H9 (cell line): ENCODE results near the gene PDZD7. TPM values are rescaled to one million over a fixed set of nuclear protein-coding genes. Genes with fewer than 3 reads are reported as not detected.

Experiments
- DNase-seq: peaks from one replicate; pipeline ENCODE4 v3.0.0-alpha.2; 2017
- H2AFZ ChIP-seq: one replicate; pipeline ENCODE4 v1.6.1; 2013; ENCODE audit warnings: mild to moderate bottlenecking, low read length, control low read depth, moderate library complexity
- H2AK5ac ChIP-seq: 2 replicates; pipeline ENCODE4 v1.6.1; 2013; ENCODE audit warnings: low read length, control low read depth, mixed read lengths; ENCODE audit not compliant: insufficient read length
- H2BK120ac ChIP-seq: one replicate; pipeline ENCODE4 v1.6.1; 2013; ENCODE audit warnings: low read depth, mild to moderate bottlenecking, low read length, control low read depth, inconsistent platforms; ENCODE audit not compliant: poor library complexity, severe bottlenecking
- H2BK12ac ChIP-seq: 2 replicates; pipeline ENCODE4 v1.6.1; 2013; ENCODE audit warnings: low read length, control low read depth, mixed read lengths, low read depth; ENCODE audit not compliant: insufficient read length
- H2BK15ac ChIP-seq: 2 replicates; pipeline ENCODE4 v1.6.1; 2013; ENCODE audit warnings: low read depth, low read length, control low read depth
- H2BK20ac ChIP-seq: one replicate; pipeline ENCODE4 v1.6.1; 2013; ENCODE audit warnings: low read depth, mild to moderate bottlenecking, low read length, control low read depth, inconsistent platforms; ENCODE audit not compliant: poor library complexity, severe bottlenecking
- H2BK5ac ChIP-seq: 2 replicates; pipeline ENCODE4 v1.6.1; 2013; ENCODE audit warnings: low read length, control low read depth, mixed read lengths; ENCODE audit not compliant: insufficient read length
- H3K14ac ChIP-seq: 2 replicates; pipeline ENCODE4 v1.6.1; 2013; ENCODE audit warnings: low read length, control low read depth; ENCODE audit not compliant: insufficient read depth
- H3K18ac ChIP-seq: 2 replicates; pipeline ENCODE4 v1.6.1; 2013; ENCODE audit warnings: low read depth, mild to moderate bottlenecking, mixed read lengths, low read length, control low read depth; ENCODE audit not compliant: insufficient read length
- H3K23ac ChIP-seq: 2 replicates; pipeline ENCODE4 v1.6.1; 2013; ENCODE audit warnings: low read length, control low read depth, mixed read lengths, low read depth; ENCODE audit not compliant: insufficient read length
- H3K23me2 ChIP-seq: 2 replicates; pipeline ENCODE4 v1.6.1; 2013; ENCODE audit warnings: low read depth, mild to moderate bottlenecking, mixed read lengths, low read length, control low read depth; ENCODE audit not compliant: insufficient read length, poor library complexity, severe bottlenecking
- H3K27ac ChIP-seq: 2 replicates; pipeline ENCODE4 v1.5.1; 2013; ENCODE audit warnings: low read length, control low read depth, mixed read lengths, low read depth; ENCODE audit not compliant: insufficient read length
- H3K27me3 ChIP-seq: 2 replicates; pipeline ENCODE4 v1.6.1; 2013; ENCODE audit warnings: low read length, control low read depth, inconsistent platforms; ENCODE audit not compliant: insufficient read depth
- H3K4ac ChIP-seq: 2 replicates; pipeline ENCODE4 v1.6.1; 2013; ENCODE audit warnings: low read depth, mild to moderate bottlenecking, control low read depth, inconsistent platforms, low read length, moderate library complexity
- H3K4me1 ChIP-seq: 2 replicates; pipeline ENCODE4 v1.6.1; 2013; ENCODE audit warnings: low read length, control low read depth, inconsistent platforms; ENCODE audit not compliant: insufficient read depth
- H3K4me2 ChIP-seq: 2 replicates; pipeline ENCODE4 v1.6.1; 2013; ENCODE audit warnings: low read length, control low read depth, mixed read lengths; ENCODE audit not compliant: insufficient read length, insufficient read depth
- H3K56ac ChIP-seq: 2 replicates; pipeline ENCODE4 v1.6.1; 2013; ENCODE audit warnings: low read depth, mild to moderate bottlenecking, mixed read lengths, low read length, control low read depth; ENCODE audit not compliant: insufficient read length
- H3K79me1 ChIP-seq: 2 replicates; pipeline ENCODE4 v1.6.1; 2013; ENCODE audit warnings: low read depth, mild to moderate bottlenecking, moderate library complexity, low read length, control low read depth, inconsistent platforms; ENCODE audit not compliant: insufficient read depth, poor library complexity, severe bottlenecking
- H3K79me2 ChIP-seq: 2 replicates; pipeline ENCODE4 v1.6.1; 2013; ENCODE audit warnings: low read length, control low read depth, inconsistent platforms; ENCODE audit not compliant: insufficient read depth
- H3K9ac ChIP-seq: 2 replicates; pipeline ENCODE4 v1.6.1; 2013; ENCODE audit warnings: low read length, control low read depth, mixed read lengths; ENCODE audit not compliant: insufficient read length; ENCODE audit errors: extremely low read depth
- H3K9me3 ChIP-seq: one replicate; pipeline ENCODE4 v1.6.1; 2013; ENCODE audit warnings: low read depth, low read length, inconsistent platforms; ENCODE audit not compliant: control insufficient read depth
- H3T11ph ChIP-seq: one replicate; pipeline ENCODE4 v1.6.1; 2013; ENCODE audit warnings: mild to moderate bottlenecking, low read length, control low read depth, inconsistent platforms
- H4K20me1 ChIP-seq: one replicate; pipeline ENCODE4 v1.6.1; 2013; ENCODE audit not compliant: control insufficient read depth, insufficient read length, insufficient read depth
- H4K5ac ChIP-seq: 2 replicates; pipeline ENCODE4 v1.6.1; 2013; ENCODE audit warnings: low read depth, mild to moderate bottlenecking, mixed read lengths, low read length, control low read depth; ENCODE audit not compliant: insufficient read length
- H4K8ac ChIP-seq: replicated peaks from 2 replicates; pipeline ENCODE4 v1.6.1; 2013; ENCODE audit warnings: low read length, control low read depth, mixed read lengths, low read depth; ENCODE audit not compliant: insufficient read length
- H4K91ac ChIP-seq: 2 replicates; pipeline ENCODE4 v1.6.1; 2013; ENCODE audit warnings: low read depth, mild to moderate bottlenecking, moderate library complexity, mixed read lengths, low read length, control low read depth; ENCODE audit not compliant: insufficient read length
- H3K27ac Mint-ChIP-seq, 3 experiments: 2 replicates in 2 of 3; 3 replicates in 1 of 3; pipeline ENCODE4 v1.8.0; 2020 to 2021; ENCODE audit warnings: mixed read lengths in 3 of 3, mild to moderate bottlenecking in 1 of 3, moderate library complexity in 1 of 3
- H3K27me3 Mint-ChIP-seq: 2 replicates; pipeline ENCODE4 v1.8.0; 2021; ENCODE audit warnings: low read depth, mild to moderate bottlenecking, moderate library complexity, mixed read lengths
- H3K36me3 Mint-ChIP-seq, 3 experiments: 2 replicates in 2 of 3; 3 replicates in 1 of 3; pipeline ENCODE4 v1.8.0; 2020 to 2021; ENCODE audit warnings: low read depth in 3 of 3, mixed read lengths in 3 of 3; ENCODE audit not compliant: insufficient read depth in 1 of 3
- H3K4me1 Mint-ChIP-seq, 2 experiments: 2 replicates each; pipeline ENCODE4 v1.8.0; 2020; ENCODE audit warnings: mixed read lengths in 2 of 2
- H3K4me3 Mint-ChIP-seq, 2 experiments: 2 replicates in 1 of 2; 3 replicates in 1 of 2; pipeline ENCODE4 v1.8.0; 2020 to 2021; ENCODE audit warnings: mild to moderate bottlenecking in 2 of 2, mixed read lengths in 2 of 2, moderate library complexity in 1 of 2
- H3K9me3 Mint-ChIP-seq, 2 experiments: 2 replicates in 1 of 2; 3 replicates in 1 of 2; pipeline ENCODE4 v1.8.0; 2020; ENCODE audit warnings: mild to moderate bottlenecking in 2 of 2, mixed read lengths in 2 of 2, moderate library complexity in 1 of 2
- CTCF ChIP-seq: fragments of 200-600 bp; sonication (generic); conservative IDR thresholded peaks from 3 replicates; pipeline ENCODE4 v1.8.0; 2021; ENCODE audit warnings: antibody characterized with exemption, mild to moderate bottlenecking
- WGBS: extraction: QIAGEN DNeasy Blood & Tissue Kit; methylation state at CpG from one replicate; pipeline ENCODE4 v1.1.7; 2013; ENCODE audit warnings: missing lambda C conversion rate, low lambda C conversion rate, mixed read lengths; ENCODE audit not compliant: insufficient read length; ENCODE audit errors: extremely low coverage; 5-methylcytosine and 5-hydroxymethylcytosine counted together
- total RNA-seq: library from RNA; stranded (reverse); gene quantifications from 2 replicates; pipeline ENCODE4 v1.2.1, GENCODE V29; 2021

PDZD7 gene
- total RNA-seq, 1 experiment from 2014 or later: 2.0 TPM

GRCh38 chr10:100981178-100981772 is 49.7 kb downstream of the PDZD7 start:
- no peaks in the 10 kb centered on the region for H3K79me1 ChIP-seq
- H3K4me2 ChIP-seq: no peak overlapping the region
- no peak overlapping the region for H3K4ac ChIP-seq
- no peak overlapping the region for H3K4me3 Mint-ChIP-seq
- H3K27ac Mint-ChIP-seq: no peak overlapping the region
- no peak for DNase-seq
- H2BK15ac ChIP-seq: no peak overlapping the region
- H3K14ac ChIP-seq: no peak overlapping the region
- peaks cover 3 to 33% (median 22%) of the 10 kb centered on the region in 3 experiments; a peak in 5 of 7 replicates for H3K36me3 Mint-ChIP-seq
- no peak overlapping the region for H2BK120ac ChIP-seq
- H3T11ph ChIP-seq: no peak overlapping the region
- H4K8ac ChIP-seq: no peak overlapping the region
- H3K9ac ChIP-seq: no peak overlapping the region
- no peak overlapping the region for H3K27ac ChIP-seq
- no peak for TF ChIP-seq CTCF
- no peaks in the 10 kb centered on the region for H4K20me1 ChIP-seq
- peaks cover under 1 to 1% of the 10 kb centered on the region in 2 experiments for H3K4me1 Mint-ChIP-seq
- no peak overlapping the region for H4K5ac ChIP-seq
- H3K27me3 Mint-ChIP-seq: no peaks in the 10 kb centered on the region; the same call in 1 of the 2 replicates
- H3K9me3 ChIP-seq: no peaks in the 10 kb centered on the region
- no CpG with 5 or more reads among the region's 5 CpGs for WGBS
- no peak overlapping the region for H2AK5ac ChIP-seq
- H2AFZ ChIP-seq: no peak overlapping the region
- H3K4me1 ChIP-seq: no peaks in the 10 kb centered on the region
- H3K27me3 ChIP-seq: no peaks in the 10 kb centered on the region
- H3K9me3 Mint-ChIP-seq: no peaks in the 10 kb centered on the region
- H2BK20ac ChIP-seq: no peak overlapping the region
- no peak overlapping the region for H3K18ac ChIP-seq
- H2BK12ac ChIP-seq: no peak overlapping the region
- no peaks in the 10 kb centered on the region; the same call in 1 of the 2 replicates for H3K79me2 ChIP-seq
- H3K56ac ChIP-seq: no peak overlapping the region
- H3K23ac ChIP-seq: no peak overlapping the region
- H3K23me2 ChIP-seq: no peaks in the 10 kb centered on the region
- no peak overlapping the region for H4K91ac ChIP-seq
- no peak overlapping the region for H2BK5ac ChIP-seq
